Karpas-422 (cell line): Measurements from ENCODE around the gene IL18BP. TPM values are rescaled to one million over a fixed set of nuclear protein-coding genes. Genes with fewer than 3 reads are reported as not detected.

Source experiments
- small RNA-seq: library from RNA; depleted of rRNA; stranded (forward); fragments of <200 nt; gene quantifications from one replicate; pipeline ENCODE3, GENCODE V24; 2014
- total RNA-seq: library from RNA; depleted of rRNA; stranded (reverse); fragments of >200 nt; shearing (Covaris generic); gene quantifications from 2 replicates; pipeline ENCODE4 v1.2.3, GENCODE V29; 2014; ENCODE audit warnings: low replicate concordance; rRNA removed

Gene IL18BP
- total RNA-seq, 1 experiment from 2014 or later, result 5.4 TPM

Small RNAs within 50 kb of the gene (small RNA-seq; reads per million reads assigned to genes)
- not detected for gene RNU6-72P

Other genes with a start within 250 kb of the IL18BP start
- gene DEFB108B, start 165.7 kb upstream of the IL18BP start, total RNA-seq, result not detected in 2 replicates
- not detected in 2 replicates for gene DEFB131B, start 120.5 kb upstream of the IL18BP start, total RNA-seq
- 10.9 and 11.6 TPM in 2 replicates for gene XNDC1N, start 70.3 kb upstream of the IL18BP start, total RNA-seq
- 12.0 and 18.5 TPM in 2 replicates for gene RNF121, start 69.9 kb upstream of the IL18BP start, total RNA-seq
- gene NUMA1, start 81.6 kb downstream of the IL18BP start, total RNA-seq, result 29.0 and 45.3 TPM in 2 replicates
- gene LRRC51, start 81.9 kb downstream of the IL18BP start, total RNA-seq, result 2.3 and 4.6 TPM in 2 replicates
- 96.5 and 102 TPM in 2 replicates for gene LAMTOR1, start 104.4 kb downstream of the IL18BP start, total RNA-seq
- 0.26 TPM in 1 of 2 replicates, not detected in the other for gene TOMT, start 107.0 kb downstream of the IL18BP start, total RNA-seq
- 37.4 and 40.9 TPM in 2 replicates for gene ANAPC15, start 113.8 kb downstream of the IL18BP start, total RNA-seq
- not detected in 2 replicates for gene FOLR3, start 136.8 kb downstream of the IL18BP start, total RNA-seq
- gene FOLR1, start 193.2 kb downstream of the IL18BP start, total RNA-seq, result not detected in 2 replicates
- gene FOLR2, start 217.9 kb downstream of the IL18BP start, total RNA-seq, result 9.4 and 16.0 TPM in 2 replicates
- gene INPPL1, start 225.9 kb downstream of the IL18BP start, total RNA-seq, result 73.6 and 83.9 TPM in 2 replicates
- gene PHOX2A, start 245.3 kb downstream of the IL18BP start, total RNA-seq, result not detected in 2 replicates